Mucosa of gallbladder (tissue), 1 donor: ENCODE data around the gene LCMT1. TPM values are rescaled to one million over a fixed set of nuclear protein-coding genes. Genes with fewer than 3 reads are reported as not detected.
"Not testable (repeated sequence)": the region's sequence is repeated elsewhere in the genome, so short reads cannot be mapped to it uniquely, and the experiment has no call there.

ENCODE experiments used
- DNase-seq: peaks from one replicate; pipeline ENCODE4 v3.0.0-alpha.2; 2020; ENCODE audit warnings: low spot score
- total RNA-seq: library from RNA; stranded (reverse); gene quantifications from one replicate; pipeline ENCODE4 v1.2.1, GENCODE V29; 2021
- donor health status: DM: no; HTN: no; CAD: no.

Gene LCMT1
- total RNA-seq, 1 donor from 2014 or later = 31.0 TPM

DNA sequence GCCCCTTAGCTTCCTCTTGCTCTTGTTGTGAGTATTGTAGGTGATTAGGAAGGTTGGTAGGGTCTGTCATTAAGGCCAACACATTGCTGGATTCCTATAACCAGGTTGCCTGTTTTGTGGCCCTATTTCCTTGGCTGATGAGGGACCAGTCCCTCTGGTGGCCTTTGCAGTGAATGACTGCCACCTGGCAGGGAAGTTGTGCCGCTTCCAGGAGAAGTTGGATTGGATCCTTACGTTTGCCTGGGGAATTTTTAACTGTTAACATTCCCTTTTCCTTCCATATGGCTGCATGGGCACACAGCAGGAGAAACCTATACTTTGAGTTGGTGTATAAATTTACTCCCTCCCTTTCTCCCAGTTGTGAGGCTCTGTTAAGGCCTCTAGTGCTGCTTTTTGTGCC, 32.4 kb downstream of the LCMT1 start:
- DNase-seq = no peak

DNA sequence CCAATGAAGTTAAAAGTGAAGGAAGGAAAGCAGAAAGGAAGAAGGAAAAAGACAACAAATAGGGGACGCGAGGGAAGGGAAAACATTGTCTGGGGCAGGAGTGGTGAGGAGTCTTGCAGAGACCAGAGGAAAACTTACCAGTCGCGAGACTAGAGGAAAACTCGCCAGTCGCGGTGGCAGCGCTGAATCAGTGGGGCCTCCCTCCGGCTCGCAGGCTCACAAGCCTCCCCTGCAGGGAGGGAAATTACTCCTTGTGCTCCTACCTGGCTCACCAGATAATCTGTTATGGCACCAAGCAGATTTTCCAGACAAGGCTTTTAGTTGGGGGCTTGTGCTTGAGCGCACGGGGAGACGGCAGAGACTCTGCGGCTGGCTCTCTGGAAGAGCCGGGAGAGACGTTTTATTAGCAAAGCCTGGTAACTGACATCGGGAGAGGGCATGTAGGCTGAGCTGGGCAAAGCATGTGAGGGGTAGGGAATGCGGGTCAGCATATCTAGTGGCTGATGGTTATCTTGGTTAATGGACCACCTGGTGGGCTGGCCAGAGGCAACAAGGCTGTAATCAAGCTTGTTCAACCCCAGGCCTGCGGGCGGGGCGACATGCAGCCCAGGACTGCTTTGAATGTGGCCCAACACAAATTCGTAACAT, 37.1 kb downstream of the LCMT1 start:
- DNase-seq = no peak

DNA sequence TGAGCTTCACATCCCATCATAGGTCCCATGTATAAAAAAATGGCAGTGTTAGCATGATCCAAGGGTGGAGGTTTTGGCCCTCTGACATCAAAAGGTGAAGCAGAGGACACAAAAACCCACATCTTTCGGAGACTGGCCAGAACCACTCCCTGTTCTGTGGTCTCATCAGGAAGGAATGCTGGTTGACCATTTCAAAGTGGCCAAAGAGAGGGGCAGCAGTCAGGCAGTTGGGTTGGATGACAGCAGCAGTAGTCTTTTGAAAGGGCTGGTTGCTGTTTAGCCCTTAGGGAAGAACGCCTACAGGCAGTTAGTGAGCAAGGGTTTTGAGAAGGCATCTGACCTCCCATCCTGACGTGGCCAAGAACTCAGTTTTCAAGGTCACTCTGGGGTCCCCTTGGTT, 40.5 kb downstream of the LCMT1 start:
- no peak for DNase-seq

GRCh38 chr16:25155553-25156460, 44.3 kb downstream of the LCMT1 start:
- no peak for DNase-seq

DNA sequence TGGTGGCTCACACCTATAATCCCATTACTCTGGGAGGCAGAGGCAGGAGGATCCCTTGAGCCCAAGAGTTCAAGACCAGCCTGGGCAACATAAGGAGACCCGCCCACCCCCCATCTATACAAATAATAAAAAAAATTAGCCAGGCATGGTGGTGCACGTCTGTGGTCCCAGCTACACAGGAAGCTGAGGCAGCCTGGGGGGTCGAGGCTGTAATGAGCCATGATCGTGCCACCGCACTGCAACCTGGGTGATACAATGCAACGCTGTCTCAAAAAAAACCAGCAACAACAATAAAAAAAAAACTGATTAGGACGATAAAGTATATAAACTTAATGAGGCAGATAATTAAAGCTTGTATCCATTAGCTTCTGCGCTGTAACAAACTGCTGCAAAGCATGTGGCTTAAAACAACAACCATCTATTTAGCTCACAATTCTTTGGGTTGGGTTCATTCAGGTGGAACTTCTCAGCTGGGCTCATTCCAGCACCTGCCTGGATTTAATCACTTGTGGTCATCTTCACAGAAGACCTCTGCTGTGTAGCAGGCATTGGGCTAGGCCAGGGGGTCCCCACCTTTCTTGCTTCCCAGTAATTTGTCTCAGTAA, 45.8 kb downstream of the LCMT1 start:
- no peak for DNase-seq

DNA sequence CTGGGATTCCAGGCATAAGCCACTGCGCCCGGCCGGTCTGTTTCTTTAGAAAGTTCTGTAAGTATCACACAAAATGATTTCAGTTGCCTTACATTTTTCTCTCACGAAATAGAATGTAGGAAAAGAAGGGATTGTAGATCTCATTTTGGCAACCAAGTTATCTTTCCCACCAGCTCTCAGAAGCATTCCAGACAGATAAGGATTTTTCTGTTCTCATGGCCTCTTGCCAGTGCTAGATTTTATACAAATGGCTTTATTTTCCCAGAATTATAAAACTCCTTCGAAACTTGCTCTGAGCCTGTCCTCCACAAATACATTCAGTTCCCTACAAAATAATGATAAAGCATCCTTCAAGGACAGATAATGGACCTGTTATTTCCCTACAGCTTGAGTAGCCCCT, 46.9 kb downstream of the LCMT1 start:
- DNase-seq = no peak

DNA sequence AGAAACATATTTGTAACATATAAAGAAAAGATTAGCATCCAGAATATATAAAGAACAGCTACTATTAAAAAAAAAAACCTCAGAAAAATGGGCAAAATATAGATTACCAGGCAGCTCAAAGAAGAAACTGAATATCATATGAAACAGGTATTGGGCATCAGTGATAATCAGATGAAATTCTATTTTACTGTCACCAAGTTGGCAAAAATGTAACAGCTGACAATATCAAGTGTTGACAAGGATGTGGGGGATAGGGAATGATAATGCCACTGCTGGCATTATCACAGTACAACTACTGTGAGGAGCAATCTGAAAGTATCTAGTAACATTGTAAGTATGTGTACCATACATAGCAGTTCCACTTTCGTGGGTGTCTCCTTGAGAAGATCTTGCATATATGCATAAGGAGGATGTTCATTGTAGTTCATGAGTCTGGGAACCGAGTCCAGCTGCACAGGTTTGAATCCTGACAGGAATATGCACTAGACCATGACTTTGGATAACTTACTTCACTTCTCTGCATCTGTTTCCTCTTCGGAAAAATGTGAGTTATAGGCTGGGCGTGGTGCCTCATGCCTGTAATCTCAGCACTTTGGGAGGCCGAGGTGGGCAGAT, 50.3 kb downstream of the LCMT1 start:
- no peak for DNase-seq

DNA sequence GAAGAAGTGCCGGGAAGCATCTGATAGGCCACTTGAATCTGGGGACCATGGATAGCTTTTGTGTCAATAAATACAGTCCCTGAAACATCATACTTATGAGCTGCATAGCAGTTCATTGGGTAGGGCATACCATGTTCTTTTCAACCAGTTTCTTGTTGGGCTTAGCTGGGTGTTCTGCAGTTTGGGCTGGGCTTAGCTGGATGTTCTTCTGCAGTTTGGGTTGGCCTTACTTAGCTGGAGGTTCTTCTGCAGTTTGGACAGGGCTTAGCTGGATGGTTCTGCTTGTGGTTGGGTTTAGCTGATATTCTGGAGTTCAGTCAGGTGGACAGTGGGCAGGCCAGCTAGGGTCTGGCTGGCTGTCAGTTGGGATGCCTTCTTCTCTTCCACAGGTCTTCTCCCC, 52.1 kb downstream of the LCMT1 start:
- no peak for DNase-seq

DNA sequence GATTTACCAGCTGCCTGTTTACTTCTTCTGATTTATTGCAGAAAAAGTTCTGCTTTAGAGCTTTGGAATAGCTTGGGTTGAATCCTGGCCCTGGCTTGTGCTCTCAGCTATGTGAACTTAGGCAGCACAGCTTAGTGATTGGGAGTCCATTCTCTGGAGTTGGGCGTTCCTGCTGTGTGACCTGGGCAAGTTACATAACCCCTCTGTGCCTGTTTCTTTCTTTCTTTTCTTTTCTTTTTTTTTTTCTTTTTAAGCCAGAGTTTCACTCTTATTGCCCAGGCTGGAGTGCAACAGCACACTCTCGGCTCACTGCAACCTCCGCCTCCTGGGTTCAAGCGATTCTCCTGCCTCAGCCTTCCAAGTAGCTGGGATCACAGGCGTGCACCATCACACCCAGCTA, 53.7 kb downstream of the LCMT1 start:
- DNase-seq = no peak

- not testable (repeated sequence) for DNase-seq
Observed at GRCh38 chr16:25167920-25168319, 56.4 kb downstream of the LCMT1 start.

DNA sequence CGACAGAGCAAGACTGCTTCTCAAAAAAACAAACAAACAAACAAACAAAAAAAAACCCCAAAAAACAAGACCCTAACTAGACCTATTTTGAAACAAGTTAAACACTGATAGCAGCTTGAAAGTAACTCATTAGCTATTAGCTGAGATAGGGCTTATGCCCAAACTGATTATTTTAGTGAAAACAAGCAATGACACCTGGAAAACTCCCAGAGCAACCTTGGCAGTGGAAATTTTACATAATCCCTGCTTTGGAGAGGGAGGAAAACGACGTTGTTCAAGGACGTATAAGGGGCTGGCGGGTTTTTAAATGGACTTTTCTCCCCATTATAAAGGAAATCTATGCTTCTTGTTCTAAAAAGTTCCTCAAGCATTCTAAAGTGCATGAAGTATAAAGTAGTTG, 59.8 kb downstream of the LCMT1 start:
- DNase-seq = no peak

GRCh38 chr16:25172831-25173230, 61.3 kb downstream of the LCMT1 start:
- no peak for DNase-seq

GRCh38 chr16:25174285-25174684, 62.7 kb downstream of the LCMT1 start:
- DNase-seq = no peak

DNA sequence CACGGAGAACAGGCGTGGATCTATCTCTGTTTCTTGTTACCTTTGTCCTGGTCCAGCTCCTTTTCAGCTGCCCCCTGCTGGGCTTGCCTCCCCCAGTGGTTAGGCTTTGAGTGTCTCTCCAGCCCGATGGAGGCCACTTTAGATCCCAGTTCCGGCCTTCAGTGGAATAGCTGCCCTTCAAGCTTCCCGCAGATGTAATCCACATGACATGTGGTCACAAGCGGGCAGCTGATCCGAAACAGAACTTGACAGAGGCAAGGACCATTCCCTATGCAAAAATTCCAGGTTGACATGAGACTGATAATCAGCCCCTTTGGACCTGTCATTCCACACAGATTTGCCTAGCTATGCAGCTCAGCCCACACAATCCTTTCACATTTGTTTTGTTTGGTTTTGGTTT, 64.6 kb downstream of the LCMT1 start:
- no peak for DNase-seq

DNA sequence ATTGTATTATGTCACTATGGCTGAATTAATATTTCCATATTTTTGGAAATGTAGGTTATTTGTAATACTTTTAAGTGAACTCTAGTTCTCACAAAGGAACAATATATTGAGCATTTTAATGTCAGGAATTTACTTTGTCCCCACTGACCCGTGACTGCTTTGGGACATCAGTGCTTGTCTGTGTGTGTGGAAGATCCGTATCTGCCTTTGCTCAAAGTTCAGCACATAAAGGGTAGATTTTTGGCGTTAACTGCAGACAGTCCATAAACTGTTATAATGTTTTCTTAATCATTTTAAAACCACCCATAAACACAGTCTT, 65.9 kb downstream of the LCMT1 start:
- no peak for DNase-seq

- DNase-seq = no peak
Observed at GRCh38 chr16:25177831-25178688, 66.5 kb downstream of the LCMT1 start.

DNA sequence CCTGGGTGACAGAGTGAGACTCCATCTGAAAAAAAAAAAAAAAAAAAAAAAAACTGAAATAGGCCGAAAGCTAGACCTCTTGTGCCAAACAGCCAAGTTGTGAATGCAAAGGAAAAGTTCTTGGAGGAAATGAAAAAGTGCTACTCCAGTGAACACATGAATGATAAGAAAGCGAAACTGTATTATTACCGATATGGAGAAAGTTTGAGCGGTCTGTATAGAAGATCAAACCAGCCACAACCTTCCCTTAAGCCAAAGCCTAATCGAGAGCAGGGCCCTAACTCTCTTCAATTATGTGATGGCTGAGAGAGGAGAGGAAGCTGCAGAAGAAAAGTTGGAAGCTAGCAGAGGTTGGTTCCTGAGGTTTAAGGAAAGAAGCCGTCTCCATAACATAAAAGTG, 69.7 kb downstream of the LCMT1 start:
- not testable (repeated sequence) for DNase-seq

DNA sequence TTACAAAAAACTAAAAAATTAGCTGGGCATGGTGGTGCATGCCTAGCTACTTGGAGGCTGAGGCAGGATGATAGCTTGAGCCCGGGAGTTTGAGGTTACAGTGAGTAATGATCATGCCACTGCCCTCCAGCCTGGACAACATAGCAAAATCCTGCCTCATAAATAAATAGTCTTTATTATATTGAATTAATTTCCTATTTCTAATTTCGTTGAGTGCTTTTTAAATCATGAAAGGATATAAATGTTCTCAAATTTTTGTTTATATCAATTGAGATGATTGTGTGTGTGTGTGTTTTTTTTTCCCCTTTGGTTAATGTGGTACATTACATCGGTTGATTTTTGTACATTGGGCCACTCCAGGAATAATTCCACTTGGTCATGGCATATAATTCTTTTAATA, 73.2 kb downstream of the LCMT1 start:
- no peak for DNase-seq

DNA sequence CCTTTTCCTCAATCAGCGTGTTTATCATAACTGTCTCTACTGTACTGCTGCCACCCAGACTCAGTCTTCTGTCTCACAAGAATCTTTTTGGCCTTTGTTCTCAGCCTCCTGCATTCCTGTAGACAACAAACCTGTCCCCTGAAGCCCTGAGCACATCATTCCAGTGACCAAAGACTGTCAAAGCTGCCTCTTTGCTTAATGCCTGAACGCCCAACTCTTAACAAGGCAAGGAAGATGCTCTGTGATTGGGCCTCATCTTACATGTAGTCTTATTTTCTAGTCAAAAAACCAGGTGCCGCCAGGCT, 75.9 kb downstream of the LCMT1 start:
- no peak for DNase-seq

GRCh38 chr16:25189305-25189704, 77.8 kb downstream of the LCMT1 start:
- DNase-seq = no peak

DNA sequence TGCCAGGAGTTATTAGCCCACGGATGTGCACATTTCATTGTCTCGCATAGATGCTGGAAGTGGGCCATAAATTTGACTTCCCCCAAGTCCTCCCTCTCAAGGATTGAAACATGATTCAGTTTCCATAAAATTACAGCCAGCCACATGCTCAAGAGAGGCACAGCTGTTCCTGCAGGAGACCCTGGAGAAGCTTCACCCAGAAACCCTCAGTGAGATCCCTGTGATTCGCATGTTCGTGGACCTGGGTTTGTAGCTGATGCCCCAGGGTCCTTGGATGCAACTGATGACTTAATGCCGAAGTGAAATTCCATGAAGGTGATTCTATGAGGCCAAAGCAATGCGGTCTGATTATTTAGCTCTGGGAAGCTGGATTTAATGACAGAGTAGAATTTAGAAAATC, 80.6 kb downstream of the LCMT1 start:
- DNase-seq = no peak
